HAP-1 (cell line): ENCODE results near the gene FBXO44.

Experiments
- DNase-seq, 2 experiments: peaks; one replicate each; pipeline ENCODE4 v3.0.0-alpha.2; 2016 to 2020; ENCODE audit warnings: low spot score in 2 of 2
- H3K27me3 ChIP-seq: fragments of 250-450 bp; sonication (Bioruptor Pico); 2 replicates; pipeline ENCODE4 v1.5.1; 2020; ENCODE audit warnings: low read depth, mild to moderate bottlenecking, moderate library complexity
- H3K36me3 ChIP-seq: fragments of 250-450 bp; sonication (Bioruptor Pico); replicated peaks from 2 replicates; pipeline ENCODE4 v1.5.1; 2020; ENCODE audit warnings: mild to moderate bottlenecking
- H3K4me1 ChIP-seq: fragments of 250-450 bp; sonication (Bioruptor Pico); 2 replicates; pipeline ENCODE4 v1.5.1; 2020; ENCODE audit warnings: mild to moderate bottlenecking
- H3K4me3 ChIP-seq: fragments of 250-450 bp; sonication (Bioruptor Pico); 2 replicates; pipeline ENCODE4 v1.5.1; 2020; ENCODE audit warnings: mild to moderate bottlenecking, moderate library complexity
- H3K9me3 ChIP-seq: fragments of 250-450 bp; sonication (Bioruptor Pico); 2 replicates; pipeline ENCODE4 v1.5.1; 2020; ENCODE audit warnings: mild to moderate bottlenecking, moderate library complexity
- in situ Hi-C: fragments of 300-500 bp; cut with MboI; formaldehyde crosslinking; loops from 3 replicates; pipeline ENCODE4 v1.14.3; 2020; ENCODE audit warnings: low sequenced_read_pairs, inconsistent platforms, mixed read lengths

The FBXO44 gene

GRCh38 chr1:11691928-11692711 is 37.4 kb downstream of the FBXO44 start:
- peaks cover 3% of the 10 kb centered on the region; the same call in 1 of the 2 replicates for H3K27me3 ChIP-seq
- in situ Hi-C loops, result no loop called here

GRCh38 chr1:11693024-11693590 is 38.4 kb downstream of the FBXO44 start:
- Histone ChIP-seq H3K4me1 (peaks cover 21% of the 10 kb centered on the region), H3K4me3 (no peak overlapping the region), H3K9me3 (no peaks in the 10 kb centered on the region), H3K27me3 (peaks cover 3% of the 10 kb centered on the region; the same call in 1 of the 2 replicates), H3K36me3 (no peaks in the 10 kb centered on the region)
- in situ Hi-C loops, result no loop called here
- no peak for DNase-seq

More at GRCh38 chr1:11691928-11692711, 37.4 kb downstream of the FBXO44 start:
- Histone ChIP-seq H3K4me1 (peaks cover 21% of the 10 kb centered on the region), H3K9me3 (no peaks in the 10 kb centered on the region), H3K36me3 (no peaks in the 10 kb centered on the region), H3K4me3 (peak overlapping the region; percentile 17)
- DNase-seq, result no peak

GRCh38 chr1:11693917-11694316 is 39.2 kb downstream of the FBXO44 start:
- peaks cover 3% of the 10 kb centered on the region; the same call in 1 of the 2 replicates for H3K27me3 ChIP-seq
- DNase-seq, result no peak
- in situ Hi-C loops, result no loop called here
- H3K4me3 ChIP-seq, result no peak overlapping the region
- no peaks in the 10 kb centered on the region for H3K36me3 ChIP-seq
- no peaks in the 10 kb centered on the region for H3K9me3 ChIP-seq
- H3K4me1 ChIP-seq, result peaks cover 19% of the 10 kb centered on the region

GRCh38 chr1:11695861-11696260 is 41.2 kb downstream of the FBXO44 start:
- in situ Hi-C loops, result no loop called here
- no peaks in the 10 kb centered on the region; the same call in 1 of the 2 replicates for H3K4me1 ChIP-seq
- H3K36me3 ChIP-seq, result no peaks in the 10 kb centered on the region
- DNase-seq, result no peak
- H3K4me3 ChIP-seq, result no peak overlapping the region
- no peaks in the 10 kb centered on the region for H3K9me3 ChIP-seq
- peaks cover 3% of the 10 kb centered on the region; the same call in 1 of the 2 replicates for H3K27me3 ChIP-seq

GRCh38 chr1:11697188-11697892 is 42.7 kb downstream of the FBXO44 start:
- Histone ChIP-seq H3K4me1 (no peaks in the 10 kb centered on the region), H3K36me3 (no peaks in the 10 kb centered on the region), H3K27me3 (no peaks in the 10 kb centered on the region), H3K4me3 (no peak overlapping the region), H3K9me3 (no peaks in the 10 kb centered on the region)
- in situ Hi-C loops, result no loop called here
- no peak for DNase-seq

GRCh38 chr1:11697893-11698210 is 43.2 kb downstream of the FBXO44 start:
- Histone ChIP-seq H3K4me3 (no peak overlapping the region), H3K36me3 (no peaks in the 10 kb centered on the region), H3K9me3 (no peaks in the 10 kb centered on the region), H3K27me3 (no peaks in the 10 kb centered on the region), H3K4me1 (no peaks in the 10 kb centered on the region)
- in situ Hi-C loops, result no loop called here
- DNase-seq, result no peak

GRCh38 chr1:11700601-11701467 is 46.2 kb downstream of the FBXO44 start:
- no peaks in the 10 kb centered on the region for H3K36me3 ChIP-seq
- DNase-seq, result no peak
- in situ Hi-C loops, result no loop called here
- H3K4me3 ChIP-seq, result no peak overlapping the region
- no peaks in the 10 kb centered on the region for H3K27me3 ChIP-seq
- H3K4me1 ChIP-seq, result no peaks in the 10 kb centered on the region
- no peaks in the 10 kb centered on the region for H3K9me3 ChIP-seq

GRCh38 chr1:11701551-11701961 is 46.9 kb downstream of the FBXO44 start:
- no peak for DNase-seq
- in situ Hi-C loops, result no loop called here
- no peaks in the 10 kb centered on the region for H3K27me3 ChIP-seq
- H3K36me3 ChIP-seq, result no peaks in the 10 kb centered on the region
- H3K4me1 ChIP-seq, result no peaks in the 10 kb centered on the region
- H3K9me3 ChIP-seq, result no peaks in the 10 kb centered on the region
- H3K4me3 ChIP-seq, result no peak overlapping the region

- in situ Hi-C loops, result no loop called here
- H3K4me1 ChIP-seq, result no peaks in the 10 kb centered on the region
- no peaks in the 10 kb centered on the region for H3K9me3 ChIP-seq
- no peak overlapping the region for H3K4me3 ChIP-seq
- no peaks in the 10 kb centered on the region for H3K36me3 ChIP-seq
- DNase-seq, result no peak
- no peaks in the 10 kb centered on the region for H3K27me3 ChIP-seq
These were observed 47.5 kb downstream of the FBXO44 start for GRCh38 chr1:11701981-11702803.

GRCh38 chr1:11703357-11704193 is 48.9 kb downstream of the FBXO44 start:
- no peak for DNase-seq
- Histone ChIP-seq H3K36me3 (no peaks in the 10 kb centered on the region), H3K4me1 (peaks cover 4% of the 10 kb centered on the region), H3K4me3 (no peak overlapping the region), H3K9me3 (no peaks in the 10 kb centered on the region), H3K27me3 (no peaks in the 10 kb centered on the region)
- in situ Hi-C loops, result no loop called here

- peaks cover 4% of the 10 kb centered on the region for H3K4me1 ChIP-seq
These were observed 49.5 kb downstream of the FBXO44 start for GRCh38 chr1:11704194-11704529.

GRCh38 chr1:11704691-11705475 is 50.2 kb downstream of the FBXO44 start:
- DNase-seq, result no peak
- H3K27me3 ChIP-seq, result no peaks in the 10 kb centered on the region
- peaks cover 4% of the 10 kb centered on the region for H3K4me1 ChIP-seq
- H3K9me3 ChIP-seq, result no peaks in the 10 kb centered on the region
- H3K36me3 ChIP-seq, result no peaks in the 10 kb centered on the region
- in situ Hi-C loops, result no loop called here
- no peak overlapping the region for H3K4me3 ChIP-seq

More at GRCh38 chr1:11704194-11704529, 49.5 kb downstream of the FBXO44 start:
- H3K9me3 ChIP-seq, result no peaks in the 10 kb centered on the region
- no peak for DNase-seq
- H3K36me3 ChIP-seq, result no peaks in the 10 kb centered on the region
- in situ Hi-C loops, result no loop called here
- no peaks in the 10 kb centered on the region for H3K27me3 ChIP-seq
- no peak overlapping the region for H3K4me3 ChIP-seq
